ENCODE results near the gene C5orf58.
"Not testable (repeated sequence)": the region's sequence is repeated elsewhere in the genome, so short reads cannot be mapped to it uniquely, and the experiment has no call there.

The C5orf58 gene

GRCh38 chr5:170223906-170224305 is 8.9 kb upstream of the C5orf58 start:
- no peak for DNase-seq (ENCODE audit: low read depth in 2 of 2)

GRCh38 chr5:170225326-170226128 is 7.3 kb upstream of the C5orf58 start:
- DNase-seq (ENCODE audit: low read depth in 2 of 2), result peak; percentile 48 to 63

- no peak for DNase-seq (ENCODE audit: low read depth in 2 of 2)
These were observed 6.6 kb upstream of the C5orf58 start for GRCh38 chr5:170226129-170226615.

GRCh38 chr5:170226661-170227060 is 6.1 kb upstream of the C5orf58 start:
- no peak for DNase-seq (ENCODE audit: low read depth in 2 of 2)

- DNase-seq (ENCODE audit: low read depth in 2 of 2), result no peak
These were observed 3.9 kb upstream of the C5orf58 start for GRCh38 chr5:170228762-170229435.

GRCh38 chr5:170233358-170233892 is 640 bp downstream of the C5orf58 start:
- DNase-seq (ENCODE audit: low read depth in 2 of 2), result no peak

- DNase-seq (ENCODE audit: low read depth in 2 of 2), result no peak
These were observed 3.4 kb downstream of the C5orf58 start for GRCh38 chr5:170235876-170236864.

GRCh38 chr5:170238456-170239196 is 5.8 kb downstream of the C5orf58 start:
- DNase-seq (ENCODE audit: low read depth in 2 of 2), result no peak

GRCh38 chr5:170245436-170245835 is 12.7 kb downstream of the C5orf58 start:
- not testable (repeated sequence) for DNase-seq (ENCODE audit: low read depth in 2 of 2)

GRCh38 chr5:170246126-170246870 is 13.5 kb downstream of the C5orf58 start:
- DNase-seq (ENCODE audit: low read depth in 2 of 2), result no peak

GRCh38 chr5:170247363-170247762 is 14.6 kb downstream of the C5orf58 start:
- no peak for DNase-seq (ENCODE audit: low read depth in 2 of 2)

- DNase-seq (ENCODE audit: low read depth in 2 of 2), result no peak
These were observed 15.6 kb downstream of the C5orf58 start for GRCh38 chr5:170248172-170248930.

- DNase-seq (ENCODE audit: low read depth in 2 of 2), result not testable (repeated sequence)
These were observed 16.1 kb downstream of the C5orf58 start for GRCh38 chr5:170248931-170249227.

- no peak for DNase-seq (ENCODE audit: low read depth in 2 of 2)
These were observed 16.6 kb downstream of the C5orf58 start for GRCh38 chr5:170249355-170249754.

GRCh38 chr5:170250810-170251317 is 18.1 kb downstream of the C5orf58 start:
- DNase-seq (ENCODE audit: low read depth in 2 of 2), result no peak

GRCh38 chr5:170251462-170251861 is 18.7 kb downstream of the C5orf58 start:
- DNase-seq (ENCODE audit: low read depth in 2 of 2), result no peak

- DNase-seq (ENCODE audit: low read depth in 2 of 2), result no peak
These were observed 19.3 kb downstream of the C5orf58 start for GRCh38 chr5:170252109-170252508.

GRCh38 chr5:170252720-170253350 is 20.1 kb downstream of the C5orf58 start:
- no peak for DNase-seq (ENCODE audit: low read depth in 2 of 2)

- DNase-seq (ENCODE audit: low read depth in 2 of 2), result peak; percentile 57 to 70
These were observed 21.3 kb downstream of the C5orf58 start for GRCh38 chr5:170254056-170254455.
